BJ (cell line): ENCODE data around the gene TMEM141. TPM values are rescaled to one million over a fixed set of nuclear protein-coding genes. Genes with fewer than 3 reads are reported as not detected.
"Not testable (repeated sequence)": the region's sequence is repeated elsewhere in the genome, so short reads cannot be mapped to it uniquely, and the experiment has no call there.

Experiments
- CTCF ChIA-PET: fragments of 350-600 bp; formaldehyde crosslinking; extraction: SDS; loops from one replicate; lab custom pipeline; 2021; ENCODE audit warnings: antibody characterized with exemption, inconsistent platforms; lab: Yijun Ruan, JAX
- POLR2A ChIA-PET: fragments of 300-600 bp; sonication (Branson Sonifier 250); formaldehyde crosslinking; extraction: SDS; loops from one replicate; lab custom pipeline; 2021; ENCODE audit warnings: antibody characterized with exemption; lab: Charles Lee
- DNase-seq: peaks from one replicate; pipeline ENCODE4 v3.0.0-alpha.2; 2011; ENCODE audit warnings: low read depth
- H3K27me3 ChIP-seq: 2 replicates; pipeline ENCODE4 v1.6.0; 2011; ENCODE audit warnings: low read length; ENCODE audit not compliant: control insufficient read depth, insufficient read depth
- H3K36me3 ChIP-seq: 2 replicates; pipeline ENCODE4 v1.5.1; 2011; ENCODE audit warnings: low read length; ENCODE audit not compliant: control insufficient read depth, insufficient read depth
- H3K4me3 ChIP-seq: 2 replicates; pipeline ENCODE4 v1.5.1; 2011; ENCODE audit warnings: low read depth, mild to moderate bottlenecking, control low read depth, low read length
- polyA plus RNA-seq: library from polyadenylated mRNA; depleted of rRNA; stranded (reverse); fragments of >200 nt; gene quantifications from 2 replicates; pipeline ENCODE4 v1.2.3, GENCODE V29; 2011
- TF ChIP-seq, protein P1 (sequence below): IDR thresholded peaks from 2 replicates; pipeline ENCODE4 v1.5.1; 2011; ENCODE audit warnings: low read depth, mild to moderate bottlenecking, control low read depth, inconsistent platforms, low read length, moderate library complexity; ENCODE audit not compliant: insufficient read depth

The TMEM141 gene
- polyA plus RNA-seq, 1 experiment, result 51.5 TPM

DNA sequence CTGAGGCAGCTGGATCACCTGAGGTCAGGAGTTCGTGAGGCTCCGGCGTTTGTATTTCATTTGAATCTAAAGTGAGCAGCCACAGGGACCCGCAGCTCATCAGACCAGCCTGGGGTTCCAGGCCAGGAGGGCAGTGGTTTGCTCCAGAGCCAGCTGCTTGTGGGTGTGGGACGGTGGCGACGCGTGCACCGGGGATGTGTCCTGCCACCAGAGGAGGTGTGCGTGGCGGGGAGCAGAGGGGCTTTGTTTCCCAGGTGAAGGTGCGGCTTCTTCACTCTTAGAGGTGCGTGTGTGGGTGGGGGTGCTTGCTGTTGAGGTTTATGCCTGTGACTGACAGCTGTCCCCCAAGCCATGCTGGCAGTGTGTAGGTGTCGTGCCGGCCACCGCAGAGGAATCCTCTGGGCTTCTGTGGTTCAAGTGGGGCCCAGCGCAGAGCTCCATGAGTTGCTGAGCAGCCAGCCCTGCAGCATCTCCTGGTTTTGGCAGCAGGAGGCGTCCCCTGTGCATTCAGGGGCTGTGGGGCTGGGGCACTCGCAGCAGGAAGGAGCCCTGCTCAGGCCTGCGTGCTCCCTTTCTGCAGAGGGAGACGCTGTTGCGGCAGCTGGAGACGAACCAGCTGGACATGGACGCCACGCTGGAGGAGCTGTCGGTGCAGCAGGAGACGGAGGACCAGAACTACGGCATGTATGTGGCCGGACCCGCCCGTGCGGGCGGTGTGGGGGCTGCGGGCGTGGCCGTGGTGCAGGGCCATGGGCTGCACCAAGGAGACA lies 44.2 kb downstream of the TMEM141 start:
- H3K27me3 ChIP-seq, result no peaks in the 10 kb centered on the region
- peaks cover 26% of the 10 kb centered on the region for H3K36me3 ChIP-seq
- ChIA-PET CTCF (interaction anchor here (1.1 to 2.3 kb wide), 2 partner anchors 7 to 194 kb away, joined by 3 to 8 read pairs; partner anchors contain the start of gene AJM1), POLR2A (no interaction called here)
- DNase-seq, result no peak
- no peak overlapping the region for H3K4me3 ChIP-seq
- TF ChIP-seq, protein P1, sequence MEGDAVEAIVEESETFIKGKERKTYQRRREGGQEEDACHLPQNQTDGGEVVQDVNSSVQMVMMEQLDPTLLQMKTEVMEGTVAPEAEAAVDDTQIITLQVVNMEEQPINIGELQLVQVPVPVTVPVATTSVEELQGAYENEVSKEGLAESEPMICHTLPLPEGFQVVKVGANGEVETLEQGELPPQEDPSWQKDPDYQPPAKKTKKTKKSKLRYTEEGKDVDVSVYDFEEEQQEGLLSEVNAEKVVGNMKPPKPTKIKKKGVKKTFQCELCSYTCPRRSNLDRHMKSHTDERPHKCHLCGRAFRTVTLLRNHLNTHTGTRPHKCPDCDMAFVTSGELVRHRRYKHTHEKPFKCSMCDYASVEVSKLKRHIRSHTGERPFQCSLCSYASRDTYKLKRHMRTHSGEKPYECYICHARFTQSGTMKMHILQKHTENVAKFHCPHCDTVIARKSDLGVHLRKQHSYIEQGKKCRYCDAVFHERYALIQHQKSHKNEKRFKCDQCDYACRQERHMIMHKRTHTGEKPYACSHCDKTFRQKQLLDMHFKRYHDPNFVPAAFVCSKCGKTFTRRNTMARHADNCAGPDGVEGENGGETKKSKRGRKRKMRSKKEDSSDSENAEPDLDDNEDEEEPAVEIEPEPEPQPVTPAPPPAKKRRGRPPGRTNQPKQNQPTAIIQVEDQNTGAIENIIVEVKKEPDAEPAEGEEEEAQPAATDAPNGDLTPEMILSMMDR, result no peak

DNA sequence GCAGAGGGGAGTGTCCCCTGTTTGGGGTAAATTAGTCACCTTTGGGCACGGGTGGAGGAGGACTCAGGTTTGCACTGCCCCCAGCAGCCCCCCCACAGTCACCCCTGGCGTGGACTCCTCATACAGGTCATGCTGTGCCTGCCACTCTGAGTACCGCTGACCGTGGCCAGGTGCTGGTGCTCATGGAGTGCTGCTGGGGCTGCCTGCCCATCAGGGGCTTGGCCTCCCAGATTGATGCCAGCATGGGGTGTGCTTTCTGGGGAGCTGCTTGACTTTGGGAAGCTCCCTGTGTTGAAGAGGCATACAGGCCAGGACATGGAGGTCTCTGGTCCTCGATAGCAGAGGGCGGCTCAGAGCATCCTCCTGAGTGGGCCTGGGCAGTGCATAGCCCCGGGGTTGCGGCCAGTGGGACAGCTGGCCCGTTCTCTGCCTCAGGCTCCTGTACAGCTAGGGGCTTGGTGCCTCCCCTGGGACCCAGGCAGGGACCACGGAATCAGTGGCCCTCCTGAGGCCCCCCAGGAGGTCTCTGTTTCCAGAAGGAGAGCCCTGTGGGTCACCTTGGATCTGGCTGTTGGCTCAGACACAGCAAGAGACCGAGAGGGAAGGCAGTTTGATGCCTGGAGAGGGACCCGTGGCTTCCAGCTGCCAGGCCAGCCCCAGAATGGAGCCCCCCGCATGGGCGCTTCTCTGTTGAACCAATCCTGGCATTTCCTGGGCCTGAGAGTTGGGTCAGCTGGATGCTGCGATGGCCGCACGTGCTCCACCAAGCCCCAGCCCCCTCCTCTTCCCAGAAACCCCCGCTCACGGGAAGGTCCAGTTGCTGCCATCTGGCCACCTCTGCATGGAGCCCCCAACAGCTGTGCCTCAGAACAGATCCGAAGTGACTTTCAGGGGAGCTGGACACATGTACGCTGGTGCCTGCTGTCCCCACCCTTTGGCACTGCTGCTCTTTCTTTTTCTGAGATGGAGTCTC lies 45.1 kb downstream of the TMEM141 start:
- no peaks in the 10 kb centered on the region for H3K27me3 ChIP-seq
- peaks cover 22% of the 10 kb centered on the region for H3K36me3 ChIP-seq
- H3K4me3 ChIP-seq, result no peak overlapping the region
- CTCF ChIA-PET, result interaction anchor here (1.1 kb wide), 1 partner anchor 193 kb away, joined by 3 read pairs; no protein-coding TSS in a partner anchor
- TF ChIP-seq, protein P1, result no peak
- POLR2A ChIA-PET, result no interaction called here
- no peak for DNase-seq

DNA sequence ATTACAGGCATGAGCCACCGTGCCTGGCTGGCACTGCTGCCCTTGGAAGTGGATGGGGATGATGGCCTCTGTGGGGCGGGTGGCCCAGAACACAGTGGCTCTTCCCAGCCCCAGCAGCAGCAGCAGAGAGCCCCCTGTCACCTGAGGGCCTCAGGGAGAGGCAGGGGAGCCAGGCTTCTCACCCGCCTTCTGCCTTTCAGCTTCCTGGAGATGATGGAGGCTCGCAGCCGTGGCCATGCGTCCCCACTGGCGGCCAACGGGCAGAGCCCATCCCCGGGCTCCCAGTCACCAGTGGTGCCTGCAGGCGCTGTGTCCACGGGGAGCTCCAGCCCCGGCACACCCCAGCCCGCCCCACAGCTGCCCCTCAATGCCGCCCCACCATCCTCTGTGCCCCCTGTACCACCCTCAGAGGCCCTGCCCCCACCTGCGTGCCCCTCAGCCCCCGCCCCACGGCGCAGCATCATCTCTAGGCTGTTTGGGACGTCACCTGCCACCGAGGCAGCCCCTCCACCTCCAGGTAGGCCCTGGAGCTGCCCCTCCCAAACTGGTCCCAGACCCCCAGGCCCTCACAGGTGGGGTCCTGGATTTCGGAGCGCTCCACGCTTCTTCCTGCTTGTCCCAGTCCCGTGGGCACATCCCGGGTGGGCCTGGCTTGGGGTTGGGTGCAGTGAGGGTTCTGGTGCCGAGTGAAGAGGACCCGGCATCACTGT lies 46.2 kb downstream of the TMEM141 start:
- Histone ChIP-seq H3K36me3 (peaks cover 15% of the 10 kb centered on the region), H3K27me3 (no peaks in the 10 kb centered on the region), H3K4me3 (no peak overlapping the region)
- TF ChIP-seq, protein P1, result no peak
- no peak for DNase-seq
- CTCF ChIA-PET, result no interaction called here
- POLR2A ChIA-PET, result no interaction called here

DNA sequence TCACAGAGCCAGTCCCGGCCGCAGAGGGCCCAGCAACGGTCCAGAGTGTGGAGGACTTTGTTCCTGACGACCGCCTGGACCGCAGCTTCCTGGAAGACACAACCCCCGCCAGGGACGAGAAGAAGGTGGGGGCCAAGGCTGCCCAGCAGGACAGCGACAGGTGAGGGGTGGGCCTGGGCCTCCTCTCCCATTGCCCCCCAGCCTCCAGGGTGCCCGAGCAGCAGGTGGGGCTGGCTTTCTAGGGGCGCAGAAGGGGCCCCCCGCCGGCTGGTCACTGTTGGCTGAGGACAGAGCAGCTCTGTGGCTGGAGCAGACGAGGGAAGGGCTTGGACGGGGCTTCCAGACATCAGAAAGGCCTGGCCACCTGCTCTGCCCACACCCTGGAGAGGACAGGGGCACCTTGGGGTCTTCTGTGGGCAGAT lies 46.7 kb downstream of the TMEM141 start:
- DNase-seq, CTCF ChIA-PET, H3K27me3 ChIP-seq, POLR2A ChIA-PET, H3K4me3 ChIP-seq: not testable (repeated sequence)
- peaks cover 14% of the 10 kb centered on the region for H3K36me3 ChIP-seq
